HCT116 (cell line): ENCODE data around the gene TAS2R46. TPM values are rescaled to one million over a fixed set of nuclear protein-coding genes. Genes with fewer than 3 reads are reported as not detected.

ENCODE experiments used
- ATAC-seq: fragments of 200-7000 bp; cut with Tn5 transposase; 2 replicates; pipeline ENCODE4 v1.9.1; 2020; ENCODE audit warnings: mild to moderate bottlenecking, moderate library complexity
- BruUV-seq: library from RNA; stranded (reverse); fragments of 400-500 nt; replicated peaks from 2 replicates; lab custom pipeline; 2021; lab: Mats Ljungman, UMichigan
- CTCF ChIA-PET: fragments of 300-600 bp; sonication (Branson Sonifier 250); formaldehyde crosslinking; loops from one replicate; lab custom pipeline; 2021; ENCODE audit warnings: antibody characterized with exemption; lab: Charles Lee
- POLR2A ChIA-PET: fragments of 300-600, 350-600 bp; sonication (Branson Sonifier 250); formaldehyde crosslinking; loops from one replicate; lab custom pipeline; 2021; ENCODE audit warnings: antibody characterized with exemption; lab: Charles Lee
- RAD21 ChIA-PET, 2 experiments: fragments of 300-600 bp; sonication (Branson Sonifier 250); formaldehyde crosslinking; loops; one replicate each; lab custom pipeline; 2023; ENCODE audit warnings: low total read pairs in 2 of 2; ENCODE audit not compliant: uncharacterized antibody in 2 of 2, unreplicated experiment in 2 of 2, low non-redundant PET in 1 of 2; lab: Charles Lee
- DNase-seq: peaks from one replicate; pipeline ENCODE4 v3.0.0-alpha.2; 2010; ENCODE audit warnings: low read depth, low spot score
- H2AFZ ChIP-seq: fragments of 200-600 bp; shearing (Covaris generic), sonication (generic); 2 replicates; pipeline ENCODE4 v1.6.1; 2017; ENCODE audit warnings: low read depth, mixed run types, mixed read lengths, antibody characterized with exemption, low read length; ENCODE audit not compliant: poor library complexity, severe bottlenecking
- H3K27ac ChIP-seq: 2 replicates; pipeline ENCODE4 v1.5.1; 2012; ENCODE audit warnings: low read depth, low read length
- H3K27me3 ChIP-seq: fragments of 200-600 bp; sonication (generic); 2 replicates; pipeline ENCODE4 v1.6.1; 2016; ENCODE audit warnings: mixed run types, low read length, mixed read lengths; ENCODE audit not compliant: insufficient read depth
- H3K36me3 ChIP-seq, 2 experiments: fragments of 200-500 bp in 1 of 2; fragments of 200-600 bp in 1 of 2; sonication (Bioruptor generic) in 1 of 2; sonication (generic) in 1 of 2; 2 replicates each; pipeline versions ENCODE4 v1.5.1 to v1.6.1; 2014 to 2016; ENCODE audit warnings: low read length in 2 of 2, inconsistent platforms in 1 of 2, mixed read lengths in 1 of 2, mixed run types in 1 of 2; ENCODE audit not compliant: insufficient read depth in 2 of 2, control insufficient read depth in 1 of 2
- H3K4me1 ChIP-seq, 2 experiments: fragments of 200-600 bp in 1 of 2; sonication (generic) in 1 of 2; 2 replicates each; pipeline versions ENCODE4 v1.5.1 to v1.6.1; 2012 to 2017; ENCODE audit warnings: low read length in 2 of 2, inconsistent platforms in 1 of 2, mild to moderate bottlenecking in 1 of 2, mixed read lengths in 1 of 2, mixed run types in 1 of 2, moderate library complexity in 1 of 2; ENCODE audit not compliant: insufficient read depth in 2 of 2, control insufficient read depth in 1 of 2
- H3K4me2 ChIP-seq: fragments of 200-600 bp; sonication (generic); 2 replicates; pipeline ENCODE4 v1.6.1; 2017; ENCODE audit warnings: mixed run types, low read length, mixed read lengths
- H3K4me3 ChIP-seq, 2 experiments: fragments of 200-600 bp in 1 of 2; sonication (generic) in 1 of 2; replicated peaks in 1 of 2; 2 replicates each; pipeline ENCODE4 v1.5.1; 2011 to 2016; ENCODE audit warnings: low read length in 2 of 2, control low read depth in 1 of 2, low read depth in 1 of 2, mild to moderate bottlenecking in 1 of 2, mixed read lengths in 1 of 2, mixed run types in 1 of 2
- H3K79me2 ChIP-seq: fragments of 200-600 bp; sonication (generic); 2 replicates; pipeline ENCODE4 v1.6.1; 2017; ENCODE audit warnings: mild to moderate bottlenecking, mixed run types, low read length, moderate library complexity, mixed read lengths; ENCODE audit not compliant: insufficient read depth
- H3K9ac ChIP-seq: fragments of 200-600 bp; sonication (generic); 2 replicates; pipeline ENCODE4 v1.6.1; 2016; ENCODE audit warnings: low read length, mixed read lengths
- H3K9me2 ChIP-seq: fragments of 200-600 bp; sonication (generic), shearing (Covaris generic); 2 replicates; pipeline ENCODE4 v1.6.1; 2017; ENCODE audit warnings: mixed run types, mild to moderate bottlenecking, moderate library complexity; ENCODE audit not compliant: insufficient read depth
- H3K9me3 ChIP-seq, 2 experiments: fragments of 200-500 bp in 1 of 2; fragments of 200-600 bp in 1 of 2; sonication (Bioruptor generic) in 1 of 2; sonication (generic) in 1 of 2; 2 replicates each; pipeline ENCODE4 v1.6.1; 2014 to 2017; ENCODE audit warnings: low read length in 2 of 2, mixed read lengths in 2 of 2, inconsistent platforms in 1 of 2, low read depth in 1 of 2, mild to moderate bottlenecking in 1 of 2, mixed run types in 1 of 2, moderate library complexity in 1 of 2; ENCODE audit not compliant: control insufficient read depth in 1 of 2, insufficient read depth in 1 of 2
- H4K20me1 ChIP-seq: fragments of 200-600 bp; sonication (generic), shearing (Covaris generic); 2 replicates; pipeline ENCODE4 v1.6.1; 2017; ENCODE audit warnings: mixed run types, mild to moderate bottlenecking, moderate library complexity; ENCODE audit not compliant: insufficient read depth
- ELF1 ChIP-seq: IDR thresholded peaks from 2 replicates; pipeline ENCODE4 v1.6.1; 2012; ENCODE audit warnings: low read depth, borderline replicate concordance
- EZH2 ChIP-seq: fragments of 200-600 bp; sonication (generic); IDR thresholded peaks from 2 replicates; pipeline ENCODE4 v1.6.1; 2017; ENCODE audit warnings: antibody characterized with exemption, mixed run types
- JUND ChIP-seq: IDR thresholded peaks from 2 replicates; pipeline ENCODE4 v1.6.1; 2012
- POLR2AphosphoS5 ChIP-seq: IDR thresholded peaks from 2 replicates; pipeline ENCODE4 v1.6.1; 2011; ENCODE audit warnings: mild to moderate bottlenecking, low read depth, low read length, moderate library complexity
- SIN3A ChIP-seq: IDR thresholded peaks from 2 replicates; pipeline ENCODE4 v1.6.1; 2012; ENCODE audit warnings: low read depth
- ZNF274 ChIP-seq: fragments of 200-500 bp; sonication (Bioruptor generic); IDR thresholded peaks from 2 replicates; pipeline ENCODE4 v1.6.1; 2014; ENCODE audit warnings: mild to moderate bottlenecking, low read depth, low read length, inconsistent platforms
- intact Hi-C: fragments of 100-400 bp; cut with micrococcal nuclease; formaldehyde crosslinking; loops from 2 replicates; pipeline ENCODE4 v1.10.0; 2022
- total RNA-seq: library from RNA; stranded (reverse); gene quantifications from one replicate; pipeline ENCODE4 v1.2.1, GENCODE V29; 2021; ENCODE audit not compliant: unreplicated experiment
- TF ChIP-seq, protein P1 (sequence below): IDR thresholded peaks from 2 replicates; pipeline ENCODE4 v1.6.1; 2012; ENCODE audit warnings: low read depth
- TF ChIP-seq, protein P2 (sequence below): IDR thresholded peaks from 2 replicates; pipeline ENCODE4 v1.6.1; 2012
- TF ChIP-seq, protein P3 (sequence below): IDR thresholded peaks from 2 replicates; pipeline ENCODE4 v1.6.1; 2012
- TF ChIP-seq, protein P4 (sequence below), 3 experiments: fragments of 200-600 bp in 1 of 3; sonication (generic) in 1 of 3; IDR thresholded peaks in 2 of 3; conservative IDR thresholded peaks in 1 of 3; 2 replicates each; pipeline ENCODE4 v1.5.1; 2012 to 2017; ENCODE audit warnings: low read depth in 2 of 3, low read length in 2 of 3, antibody characterized with exemption in 1 of 3, borderline replicate concordance in 1 of 3, control low read depth in 1 of 3, mild to moderate bottlenecking in 1 of 3, mixed read lengths in 1 of 3, mixed run types in 1 of 3, moderate library complexity in 1 of 3; ENCODE audit not compliant: insufficient read depth in 1 of 3
- TF ChIP-seq, protein P5 (sequence below): IDR thresholded peaks from 2 replicates; pipeline ENCODE4 v1.6.1; 2011; ENCODE audit warnings: mild to moderate bottlenecking, low read length, moderate library complexity; ENCODE audit not compliant: insufficient replicate concordance; ENCODE audit errors: extremely low read depth

The TAS2R46 gene
- total RNA-seq, 1 experiment from 2014 or later: 0.42 TPM

DNA sequence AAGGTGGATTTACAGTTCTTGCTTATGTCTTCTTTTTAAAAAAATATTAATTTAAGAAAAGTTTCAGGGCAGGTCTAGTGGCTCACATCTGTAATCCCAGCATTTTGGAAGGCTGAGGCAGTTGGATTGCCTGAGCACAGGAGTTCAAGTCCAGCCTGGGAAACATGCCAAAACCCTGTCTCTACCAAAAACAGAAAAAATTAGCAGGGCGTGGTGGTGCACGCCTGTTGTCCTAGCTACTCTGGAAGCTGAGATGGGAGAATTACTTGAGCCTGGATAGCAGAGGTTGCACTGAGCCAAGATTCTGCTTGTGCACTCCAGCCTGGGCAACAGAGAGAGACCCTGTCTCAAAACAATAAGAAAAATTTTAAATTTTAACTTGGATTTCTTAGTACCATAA is 5.4 kb upstream of the TAS2R46 start:
- intact Hi-C loops: no loop called here
- POLR2A ChIA-PET: no interaction called here
- BruUV-seq: no TSS peak
- 0 out of 2 replicates have a peak, but pooled peaks cover 3% of the 10 kb centered on the region for H4K20me1 ChIP-seq
- no peak overlapping the region for H3K9ac ChIP-seq
- no peaks in the 10 kb centered on the region for H3K36me3 ChIP-seq
- 0 out of 2 replicates have a peak, but pooled peaks cover 5% of the 10 kb centered on the region for H3K79me2 ChIP-seq
- RAD21 ChIA-PET: no interaction called here
- CTCF ChIA-PET: no interaction called here
- DNase-seq (no peak), ATAC-seq (no peak)
- no peak overlapping the region for H3K27ac ChIP-seq
- H3K9me3 ChIP-seq: no peaks in the 10 kb centered on the region
- no peak overlapping the region for H3K4me3 ChIP-seq
- no peaks in the 10 kb centered on the region for H3K27me3 ChIP-seq
- TF ChIP-seq JUND (no peak), POLR2AphosphoS5 (no peak), ELF1 (no peak), ZNF274 (no peak), SIN3A (no peak), EZH2 (no peak)
- TF ChIP-seq, protein P1, sequence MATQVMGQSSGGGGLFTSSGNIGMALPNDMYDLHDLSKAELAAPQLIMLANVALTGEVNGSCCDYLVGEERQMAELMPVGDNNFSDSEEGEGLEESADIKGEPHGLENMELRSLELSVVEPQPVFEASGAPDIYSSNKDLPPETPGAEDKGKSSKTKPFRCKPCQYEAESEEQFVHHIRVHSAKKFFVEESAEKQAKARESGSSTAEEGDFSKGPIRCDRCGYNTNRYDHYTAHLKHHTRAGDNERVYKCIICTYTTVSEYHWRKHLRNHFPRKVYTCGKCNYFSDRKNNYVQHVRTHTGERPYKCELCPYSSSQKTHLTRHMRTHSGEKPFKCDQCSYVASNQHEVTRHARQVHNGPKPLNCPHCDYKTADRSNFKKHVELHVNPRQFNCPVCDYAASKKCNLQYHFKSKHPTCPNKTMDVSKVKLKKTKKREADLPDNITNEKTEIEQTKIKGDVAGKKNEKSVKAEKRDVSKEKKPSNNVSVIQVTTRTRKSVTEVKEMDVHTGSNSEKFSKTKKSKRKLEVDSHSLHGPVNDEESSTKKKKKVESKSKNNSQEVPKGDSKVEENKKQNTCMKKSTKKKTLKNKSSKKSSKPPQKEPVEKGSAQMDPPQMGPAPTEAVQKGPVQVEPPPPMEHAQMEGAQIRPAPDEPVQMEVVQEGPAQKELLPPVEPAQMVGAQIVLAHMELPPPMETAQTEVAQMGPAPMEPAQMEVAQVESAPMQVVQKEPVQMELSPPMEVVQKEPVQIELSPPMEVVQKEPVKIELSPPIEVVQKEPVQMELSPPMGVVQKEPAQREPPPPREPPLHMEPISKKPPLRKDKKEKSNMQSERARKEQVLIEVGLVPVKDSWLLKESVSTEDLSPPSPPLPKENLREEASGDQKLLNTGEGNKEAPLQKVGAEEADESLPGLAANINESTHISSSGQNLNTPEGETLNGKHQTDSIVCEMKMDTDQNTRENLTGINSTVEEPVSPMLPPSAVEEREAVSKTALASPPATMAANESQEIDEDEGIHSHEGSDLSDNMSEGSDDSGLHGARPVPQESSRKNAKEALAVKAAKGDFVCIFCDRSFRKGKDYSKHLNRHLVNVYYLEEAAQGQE: no peak
- TF ChIP-seq, protein P2, sequence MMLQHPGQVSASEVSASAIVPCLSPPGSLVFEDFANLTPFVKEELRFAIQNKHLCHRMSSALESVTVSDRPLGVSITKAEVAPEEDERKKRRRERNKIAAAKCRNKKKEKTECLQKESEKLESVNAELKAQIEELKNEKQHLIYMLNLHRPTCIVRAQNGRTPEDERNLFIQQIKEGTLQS: no peak
- TF ChIP-seq, protein P3, sequence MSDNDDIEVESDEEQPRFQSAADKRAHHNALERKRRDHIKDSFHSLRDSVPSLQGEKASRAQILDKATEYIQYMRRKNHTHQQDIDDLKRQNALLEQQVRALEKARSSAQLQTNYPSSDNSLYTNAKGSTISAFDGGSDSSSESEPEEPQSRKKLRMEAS: no peak
- TF ChIP-seq, protein P4, sequence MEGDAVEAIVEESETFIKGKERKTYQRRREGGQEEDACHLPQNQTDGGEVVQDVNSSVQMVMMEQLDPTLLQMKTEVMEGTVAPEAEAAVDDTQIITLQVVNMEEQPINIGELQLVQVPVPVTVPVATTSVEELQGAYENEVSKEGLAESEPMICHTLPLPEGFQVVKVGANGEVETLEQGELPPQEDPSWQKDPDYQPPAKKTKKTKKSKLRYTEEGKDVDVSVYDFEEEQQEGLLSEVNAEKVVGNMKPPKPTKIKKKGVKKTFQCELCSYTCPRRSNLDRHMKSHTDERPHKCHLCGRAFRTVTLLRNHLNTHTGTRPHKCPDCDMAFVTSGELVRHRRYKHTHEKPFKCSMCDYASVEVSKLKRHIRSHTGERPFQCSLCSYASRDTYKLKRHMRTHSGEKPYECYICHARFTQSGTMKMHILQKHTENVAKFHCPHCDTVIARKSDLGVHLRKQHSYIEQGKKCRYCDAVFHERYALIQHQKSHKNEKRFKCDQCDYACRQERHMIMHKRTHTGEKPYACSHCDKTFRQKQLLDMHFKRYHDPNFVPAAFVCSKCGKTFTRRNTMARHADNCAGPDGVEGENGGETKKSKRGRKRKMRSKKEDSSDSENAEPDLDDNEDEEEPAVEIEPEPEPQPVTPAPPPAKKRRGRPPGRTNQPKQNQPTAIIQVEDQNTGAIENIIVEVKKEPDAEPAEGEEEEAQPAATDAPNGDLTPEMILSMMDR (IDR thresholded peaks at IDR 0.05 in 2 of 3, conservative IDR thresholded peaks at IDR 0.05 in 1 of 3; ENCODE audit: borderline replicate concordance in 1 of 3, insufficient read depth in 1 of 3, low read depth in 2 of 3, low read length in 2 of 3): no peak
- TF ChIP-seq, protein P5, sequence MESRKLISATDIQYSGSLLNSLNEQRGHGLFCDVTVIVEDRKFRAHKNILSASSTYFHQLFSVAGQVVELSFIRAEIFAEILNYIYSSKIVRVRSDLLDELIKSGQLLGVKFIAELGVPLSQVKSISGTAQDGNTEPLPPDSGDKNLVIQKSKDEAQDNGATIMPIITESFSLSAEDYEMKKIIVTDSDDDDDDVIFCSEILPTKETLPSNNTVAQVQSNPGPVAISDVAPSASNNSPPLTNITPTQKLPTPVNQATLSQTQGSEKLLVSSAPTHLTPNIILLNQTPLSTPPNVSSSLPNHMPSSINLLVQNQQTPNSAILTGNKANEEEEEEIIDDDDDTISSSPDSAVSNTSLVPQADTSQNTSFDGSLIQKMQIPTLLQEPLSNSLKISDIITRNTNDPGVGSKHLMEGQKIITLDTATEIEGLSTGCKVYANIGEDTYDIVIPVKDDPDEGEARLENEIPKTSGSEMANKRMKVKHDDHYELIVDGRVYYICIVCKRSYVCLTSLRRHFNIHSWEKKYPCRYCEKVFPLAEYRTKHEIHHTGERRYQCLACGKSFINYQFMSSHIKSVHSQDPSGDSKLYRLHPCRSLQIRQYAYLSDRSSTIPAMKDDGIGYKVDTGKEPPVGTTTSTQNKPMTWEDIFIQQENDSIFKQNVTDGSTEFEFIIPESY: no peak
- TF ChIP-seq, all 23 proteins: peak for 0
- Histone ChIP-seq H3K9me2 (no peaks in the 10 kb centered on the region), H3K4me2 (no peak overlapping the region; the same call in 1 of the 2 replicates), H2AFZ (no peak overlapping the region), H3K4me1 (peaks cover 7 to 9% of the 10 kb centered on the region in 2 experiments)
